ENCODE measurements around the gene STIP1.

STIP1 gene

DNA sequence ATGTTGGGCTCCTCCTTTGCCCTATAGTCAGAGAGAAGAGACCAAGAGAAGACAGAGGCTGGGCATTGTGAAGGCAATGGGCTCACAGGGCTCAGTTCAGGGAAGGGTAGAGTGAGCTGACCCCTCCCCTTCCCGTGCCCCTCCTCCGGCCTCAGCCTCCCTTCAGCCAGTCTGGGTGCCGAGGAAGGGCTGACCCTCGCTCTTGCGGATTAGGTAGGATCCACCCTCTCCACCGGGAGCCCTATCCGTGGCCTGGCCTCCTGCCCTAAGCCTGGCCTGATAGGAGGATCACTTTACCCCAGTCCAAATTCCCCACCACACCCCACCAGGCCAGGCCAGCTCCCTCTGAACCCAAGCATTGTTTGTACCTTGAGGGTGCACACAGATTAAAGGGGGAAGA lies 62.6 kb downstream of the STIP1 start:
- no peak for FAIRE-seq
- DNase-seq (ENCODE audit: insufficient read length, low spot score) = no peak

DNA sequence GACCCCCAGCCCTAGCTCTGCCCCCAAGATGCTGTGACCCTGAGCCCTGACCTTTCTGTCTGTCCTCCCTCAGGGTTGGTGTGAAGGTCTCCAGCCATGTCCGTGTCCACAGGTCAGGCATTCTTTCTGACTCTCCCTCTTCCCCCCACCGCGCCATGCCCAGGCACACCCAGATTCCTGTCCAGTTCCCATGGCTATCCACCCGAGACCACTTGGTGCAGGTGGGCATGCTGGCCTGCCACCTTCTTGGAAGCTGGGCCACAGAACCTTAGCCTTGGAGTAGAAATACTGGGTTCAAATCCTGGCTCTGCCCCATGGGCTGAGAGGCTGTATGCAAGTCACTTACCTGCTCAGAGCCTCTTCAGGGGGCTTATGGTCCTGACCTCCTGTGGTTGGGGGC lies 63.1 kb downstream of the STIP1 start:
- FAIRE-seq (no peak), DNase-seq (ENCODE audit: insufficient read length, low spot score) (no peak)

DNA sequence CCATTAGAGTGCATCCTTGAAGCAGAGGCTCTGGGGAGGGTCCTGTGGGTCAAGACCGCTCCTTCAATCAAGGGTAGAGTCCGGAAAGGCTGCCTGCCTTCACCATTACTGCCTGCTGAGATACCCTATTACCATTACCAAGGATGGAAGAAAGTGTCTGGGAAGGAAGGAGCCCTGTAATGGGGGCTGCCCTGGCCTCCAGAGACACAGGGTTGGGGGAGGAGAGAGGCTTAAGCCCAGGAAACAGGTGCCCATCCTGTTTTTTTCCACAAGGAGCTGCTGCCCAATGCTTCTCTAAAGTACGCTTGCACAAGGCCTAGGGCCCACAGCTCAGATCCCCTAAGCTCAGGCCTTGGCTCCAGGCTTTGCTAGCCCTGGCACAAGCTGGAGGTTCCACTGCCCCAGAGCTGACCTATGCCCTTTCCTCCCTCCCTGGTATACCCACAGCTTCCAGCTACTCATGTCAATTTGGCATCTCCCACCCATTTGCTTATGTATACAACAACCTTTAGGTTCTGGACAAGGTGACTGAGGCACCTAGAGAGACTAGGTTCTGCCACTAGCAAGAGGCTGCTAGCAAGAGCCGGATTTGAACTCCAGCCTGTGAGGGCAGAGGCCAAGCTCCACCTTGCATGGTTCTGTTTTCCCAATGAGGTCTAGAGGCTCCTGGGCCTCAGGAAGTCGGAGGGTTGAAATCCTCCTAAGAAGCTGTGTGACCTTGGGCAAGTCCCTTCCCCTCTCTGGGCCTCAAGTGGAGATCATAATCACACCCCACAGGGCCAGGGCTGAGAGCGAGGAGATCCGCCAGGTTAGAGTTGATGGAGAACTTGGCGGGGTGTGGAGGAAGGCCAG lies 63.8 kb downstream of the STIP1 start:
- DNase-seq (ENCODE audit: insufficient read length, low spot score) (no peak), FAIRE-seq (no peak)

DNA sequence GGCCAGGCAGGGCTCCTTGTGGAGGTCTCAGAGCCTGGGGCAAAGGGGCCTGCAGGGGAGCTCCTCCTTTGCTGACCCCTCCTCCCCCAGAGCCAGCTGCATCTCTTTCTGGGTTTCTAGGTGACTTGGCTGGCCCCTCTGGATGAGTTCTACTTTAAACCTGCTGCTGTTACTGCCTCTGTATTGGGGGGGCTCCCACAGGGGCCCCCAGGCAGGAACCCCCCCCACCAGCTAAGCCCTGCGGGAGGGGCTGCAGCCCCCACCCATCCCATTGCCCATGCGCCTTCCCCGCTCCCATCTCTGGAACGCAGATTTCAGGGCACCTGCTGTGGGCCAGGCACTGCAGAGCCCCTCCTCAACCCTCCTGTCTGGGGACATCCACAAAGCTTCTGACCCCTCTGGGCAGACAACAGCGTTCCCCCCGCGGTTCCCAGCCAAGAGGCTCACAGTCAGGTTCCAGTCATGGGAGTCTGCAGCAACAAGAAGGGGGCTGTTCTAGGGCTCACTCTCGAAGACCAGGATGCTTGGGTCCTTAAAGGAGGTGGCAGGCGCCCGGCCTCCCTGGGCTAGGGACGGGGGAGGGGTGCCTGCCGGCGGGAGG lies 64.5 kb downstream of the STIP1 start:
- DNase-seq (ENCODE audit: insufficient read length, low spot score) (no peak), FAIRE-seq (no peak)

DNA sequence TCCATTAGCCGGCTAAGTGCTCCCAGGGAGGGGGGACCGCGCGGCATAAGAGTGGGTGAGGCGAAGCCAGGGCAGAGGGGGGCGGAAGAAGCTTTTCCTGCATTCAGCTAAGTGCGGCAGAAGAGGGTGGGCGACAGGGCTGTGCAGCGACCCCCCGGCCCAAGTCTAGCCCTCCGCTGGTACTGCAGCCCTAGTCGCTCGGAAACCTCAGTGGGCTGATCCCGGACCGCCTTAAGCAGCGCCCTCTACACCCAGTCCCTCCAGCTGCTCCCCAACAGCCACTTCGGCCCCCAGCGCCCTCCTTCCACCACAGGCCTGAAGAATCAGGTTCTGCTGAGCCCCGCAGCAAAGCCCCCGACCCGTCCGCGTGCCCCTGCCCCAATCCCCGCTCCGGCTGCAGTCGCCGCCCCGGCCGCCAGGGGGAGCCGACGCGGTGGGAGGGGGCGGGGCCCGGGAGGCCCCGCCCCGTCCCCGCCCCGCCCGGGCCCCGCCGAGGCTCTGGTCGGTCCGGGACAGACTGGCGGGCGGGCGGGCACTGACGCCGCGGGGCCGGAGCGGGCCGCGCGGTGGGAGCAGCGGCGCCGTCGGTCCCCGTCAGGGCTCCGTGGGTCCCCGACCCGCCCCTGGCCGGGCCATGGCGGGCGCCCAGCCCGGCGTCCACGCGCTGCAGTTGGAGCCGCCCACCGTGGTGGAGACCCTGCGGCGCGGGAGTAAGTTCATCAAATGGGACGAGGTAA lies 65.2 kb downstream of the STIP1 start, which contains the start of gene PLCB3:
Gene PLCB3, plus strand, starts transcription at position 515 of the 737 bp plus-strand sequence. Its CDS starts 120 bp downstream, at position 635.
- no peak for FAIRE-seq
- DNase-seq (ENCODE audit: insufficient read length, low spot score) = peak; percentile 60

DNA sequence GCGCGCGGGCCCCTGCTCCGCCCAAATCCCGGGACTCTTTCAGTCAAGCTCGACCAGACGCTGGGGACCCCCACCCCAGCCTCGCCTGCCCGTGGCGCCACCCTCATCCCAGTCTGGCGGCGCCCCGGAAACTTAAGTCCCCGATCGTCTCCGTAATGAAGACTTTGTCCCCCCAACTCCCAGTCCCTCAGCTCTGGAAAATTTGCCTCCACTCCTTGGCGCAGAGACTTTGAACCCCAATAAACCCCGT lies 65.7 kb downstream of the STIP1 start:
- DNase-seq (ENCODE audit: insufficient read length, low spot score) = no peak
- no peak for FAIRE-seq

DNA sequence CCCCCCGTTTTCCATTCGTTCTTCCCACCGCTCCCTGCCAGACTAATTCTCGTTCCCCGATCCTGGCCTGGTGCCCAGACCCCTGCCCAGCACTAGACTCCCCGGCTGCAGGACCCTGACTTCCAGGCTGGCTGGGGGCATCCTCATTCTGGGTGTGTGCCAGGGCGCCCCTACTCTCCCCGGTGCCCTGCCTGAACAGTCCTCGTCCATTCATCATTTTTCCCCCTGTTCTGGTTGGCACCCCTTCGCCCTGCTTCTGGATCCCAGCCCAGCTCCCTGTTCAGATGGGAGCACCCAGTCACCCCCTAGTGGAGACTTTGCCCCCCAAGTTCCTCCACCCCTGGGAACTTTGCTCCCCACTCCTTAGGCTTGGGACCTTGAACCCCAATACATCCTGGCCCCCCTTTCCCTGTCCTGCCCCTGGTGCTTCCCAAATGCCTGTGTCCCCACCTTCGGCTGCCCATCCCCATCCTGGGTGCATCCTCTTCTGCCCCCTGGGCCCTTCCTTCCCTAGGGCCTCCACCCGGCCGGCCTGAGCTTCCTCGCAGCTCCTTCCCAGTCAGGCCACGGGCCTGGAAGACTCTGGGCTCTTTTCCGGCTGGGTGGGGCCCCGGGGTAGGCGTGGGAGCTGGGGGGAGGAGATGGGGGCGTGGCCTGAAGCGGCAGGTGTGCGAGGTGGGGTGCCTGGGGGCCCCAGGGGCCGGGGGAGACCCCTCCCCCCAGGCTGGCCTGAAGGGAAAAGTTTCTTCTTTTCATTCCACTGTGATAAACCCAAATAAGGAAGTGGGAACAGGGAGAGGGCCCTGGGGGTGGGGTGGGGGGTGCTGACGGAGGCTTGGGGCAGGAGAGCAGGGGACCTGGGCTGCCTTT lies 66.3 kb downstream of the STIP1 start:
- peak; percentile 41 for DNase-seq (ENCODE audit: insufficient read length, low spot score)
- FAIRE-seq = no peak

DNA sequence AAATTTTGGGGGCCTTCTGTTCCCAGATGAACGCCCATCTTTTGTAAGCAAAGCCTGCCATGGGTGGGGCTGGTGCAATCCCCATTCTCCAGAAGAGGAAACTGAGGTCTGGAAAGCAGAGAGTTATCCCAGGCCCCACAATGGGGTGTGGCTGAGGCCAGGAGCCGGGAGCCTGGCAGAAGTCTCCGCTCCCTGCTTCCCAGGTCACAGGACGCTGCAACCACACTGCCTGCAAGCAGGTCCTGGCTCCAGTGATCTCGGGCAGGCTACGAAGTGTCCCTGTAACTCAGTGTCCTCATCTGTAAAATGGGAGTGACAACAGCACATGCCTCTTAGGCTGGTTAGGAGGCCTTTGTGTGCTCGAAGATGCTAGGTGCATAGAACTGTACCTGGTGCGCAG lies 67.1 kb downstream of the STIP1 start:
- DNase-seq (ENCODE audit: insufficient read length, low spot score) (no peak), FAIRE-seq (no peak)

DNA sequence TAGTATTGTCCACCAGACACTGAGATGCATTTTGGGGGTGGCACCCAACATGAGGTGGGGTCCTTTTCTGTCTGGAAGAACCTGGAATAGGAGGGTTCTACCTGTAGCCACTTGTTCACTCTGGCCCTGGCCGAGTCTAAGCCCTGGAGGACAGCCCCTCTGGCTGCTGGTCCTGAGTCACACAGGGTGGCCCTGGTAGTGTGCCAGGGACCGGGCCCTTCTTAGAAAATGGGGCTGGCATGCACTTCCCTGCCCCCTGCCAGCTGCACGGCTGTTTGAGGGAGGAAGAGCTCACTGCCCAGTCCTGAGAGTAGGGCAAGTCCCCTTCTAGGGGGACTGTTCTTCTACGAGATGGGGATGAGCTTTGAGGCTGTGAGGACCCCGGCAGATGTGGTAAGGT lies 67.5 kb downstream of the STIP1 start:
- no peak for DNase-seq (ENCODE audit: insufficient read length, low spot score)

More for the DNA sequence above, 67.5 kb downstream of the STIP1 start:
- no peak for FAIRE-seq
